ENCODE results near the gene AP2B1. TPM values are rescaled to one million over a fixed set of nuclear protein-coding genes. Genes with fewer than 3 reads are reported as not detected.
A peak's percentile ranks its signal among the peaks of the same experiment; 100 is the strongest.
"Not testable (repeated sequence)": the region's sequence is repeated elsewhere in the genome, so short reads cannot be mapped to it uniquely, and the experiment has no call there.

AP2B1 gene
- total RNA-seq, 6 donors from 2014 or later, result 52.7 to 140 (median 101) TPM

DNA sequence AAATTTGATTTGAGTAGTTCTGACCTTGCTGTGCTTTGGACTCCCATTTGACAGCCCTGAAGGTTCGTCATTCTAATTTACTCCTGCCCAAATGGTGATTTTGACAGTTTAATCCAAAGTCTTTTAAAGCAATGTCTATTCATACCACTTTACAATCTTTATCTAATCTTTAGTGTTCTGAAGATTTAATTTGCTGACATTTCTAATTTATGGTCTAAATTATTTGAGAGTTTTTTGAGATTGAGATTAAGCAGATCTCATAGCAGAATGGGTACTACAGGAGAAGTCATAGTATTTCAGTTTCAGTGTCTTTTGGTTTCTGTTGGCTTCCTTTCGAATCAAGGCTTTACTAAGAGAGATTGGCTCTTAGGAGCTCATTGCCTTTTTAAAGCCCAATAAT is 111.7 kb downstream of the AP2B1 start:
- DNase-seq, result no peak
- Histone ChIP-seq H3K27ac (no peak overlapping the region), H3K4me3 (no peak overlapping the region), H3K27me3 (no peaks in the 10 kb centered on the region), H3K9me3 (no peaks in the 10 kb centered on the region), H3K36me3 (peaks cover 3 to 30% (median 11%) of the 10 kb centered on the region in 4 donors), H3K4me1 (no peaks in the 10 kb centered on the region)
- TF ChIP-seq CTCF (IDR thresholded peaks at IDR 0.05) (no peak), POLR2AphosphoS5 (IDR thresholded peaks at IDR 0.05) (no peak), POLR2A (IDR thresholded peaks at IDR 0.05) (no peak), EP300 (IDR thresholded peaks at IDR 0.05) (no peak)
- ATAC-seq (ENCODE audit: low FRiP score in 2 of 2), result no peak
- 95 to 97% methylated on average over 2 of the region's 2 CpGs for WGBS, 2 donors

GRCh38 chr17:35700150-35700549 is 113.0 kb downstream of the AP2B1 start:
- 92 to 93% methylated on average over 6 of the region's 6 CpGs for WGBS, 2 donors
- no peak overlapping the region for H3K4me3 ChIP-seq
- H3K36me3 ChIP-seq, result peaks cover 0 to 17% (median 2%) of the 10 kb centered on the region in 4 donors
- peaks cover 0 to 8% (median 4%) of the 10 kb centered on the region in 4 donors for H3K4me1 ChIP-seq
- no peak overlapping the region for H3K27ac ChIP-seq
- DNase-seq, result no peak
- no peak for ATAC-seq (ENCODE audit: low FRiP score in 2 of 2)
- TF ChIP-seq EP300 (IDR thresholded peaks at IDR 0.05) (no peak), POLR2AphosphoS5 (IDR thresholded peaks at IDR 0.05) (no peak), CTCF (IDR thresholded peaks at IDR 0.05) (no peak), POLR2A (IDR thresholded peaks at IDR 0.05) (no peak)
- H3K9me3 ChIP-seq, result no peaks in the 10 kb centered on the region
- no peaks in the 10 kb centered on the region for H3K27me3 ChIP-seq

- DNase-seq, result no peak
- Histone ChIP-seq H3K27ac (no peak overlapping the region), H3K4me3 (no peak overlapping the region), H3K4me1 (peaks cover 10 to 19% (median 15%) of the 10 kb centered on the region in 4 donors), H3K36me3 (peaks cover 0 to 10% (median 2%) of the 10 kb centered on the region in 4 donors), H3K9me3 (no peaks in the 10 kb centered on the region), H3K27me3 (no peaks in the 10 kb centered on the region)
- no peak for ATAC-seq (ENCODE audit: low FRiP score in 2 of 2)
- no peak for TF ChIP-seq CTCF (IDR thresholded peaks at IDR 0.05)
- no peak for TF ChIP-seq POLR2AphosphoS5 (IDR thresholded peaks at IDR 0.05)
- TF ChIP-seq POLR2A (IDR thresholded peaks at IDR 0.05), result no peak
- no peak for TF ChIP-seq EP300 (IDR thresholded peaks at IDR 0.05)
- WGBS, 2 donors, result 92 to 94% methylated on average over 5 of the region's 5 CpGs
These were observed 114.4 kb downstream of the AP2B1 start for GRCh38 chr17:35701491-35701890.

DNA sequence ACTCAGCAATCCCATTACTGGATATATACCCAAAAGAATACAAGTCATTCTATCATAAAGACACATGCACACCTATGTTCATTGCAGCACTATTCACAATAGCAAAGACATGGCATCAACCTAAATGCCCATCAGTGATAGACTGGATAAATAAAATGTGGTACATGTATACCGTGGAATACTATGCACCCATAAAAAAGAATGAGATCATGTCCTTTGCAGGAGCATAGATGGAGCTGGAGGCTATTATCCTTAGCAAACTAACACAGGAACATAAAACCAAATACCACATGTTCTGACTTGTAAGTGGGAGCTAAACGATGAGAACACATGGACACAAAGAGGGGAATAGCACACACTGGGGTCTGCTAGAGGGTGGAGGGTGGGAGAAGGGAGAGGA is 116.2 kb downstream of the AP2B1 start:
- not testable (repeated sequence) for ATAC-seq (ENCODE audit: low FRiP score in 2 of 2); H3K27me3 ChIP-seq; H3K27ac ChIP-seq; DNase-seq; H3K4me3 ChIP-seq; H3K36me3 ChIP-seq; H3K9me3 ChIP-seq
- peaks cover 10 to 27% (median 17%) of the 10 kb centered on the region in 4 donors for H3K4me1 ChIP-seq
- WGBS, 2 donors, result 98 to 100% methylated on average over 2 of the region's 2 CpGs

DNA sequence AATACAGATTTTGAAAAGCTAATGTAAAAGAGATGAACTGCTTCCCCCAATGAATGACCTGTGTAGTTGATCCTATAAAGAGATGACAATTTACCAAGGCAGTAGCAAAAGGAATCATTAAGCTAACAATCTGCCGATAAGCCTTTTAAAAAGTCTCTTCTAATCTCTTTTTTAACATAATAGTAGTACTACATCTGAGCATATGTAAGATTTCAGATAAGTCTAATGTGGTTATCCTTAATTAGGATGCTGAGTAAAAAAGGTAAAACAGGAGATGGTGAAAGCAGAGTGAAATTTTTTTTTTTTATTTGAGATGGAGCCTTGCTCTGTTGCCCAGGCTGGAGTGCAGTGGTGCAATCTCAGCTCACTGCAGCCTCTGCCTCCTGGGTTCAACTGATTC is 118.1 kb downstream of the AP2B1 start:
- no peak for ATAC-seq (ENCODE audit: low FRiP score in 2 of 2)
- Histone ChIP-seq H3K27me3 (no peaks in the 10 kb centered on the region), H3K9me3 (no peaks in the 10 kb centered on the region), H3K4me3 (no peak overlapping the region), H3K4me1 (peaks cover 10 to 30% (median 22%) of the 10 kb centered on the region in 4 donors), H3K27ac (peak overlapping the region in 1 of 4 donors; percentile 49), H3K36me3 (peaks cover 0 to 14% (median 5%) of the 10 kb centered on the region in 4 donors)
- TF ChIP-seq CTCF (IDR thresholded peaks at IDR 0.05) (no peak), POLR2A (IDR thresholded peaks at IDR 0.05) (no peak), POLR2AphosphoS5 (IDR thresholded peaks at IDR 0.05) (no peak), EP300 (IDR thresholded peaks at IDR 0.05) (no peak)
- DNase-seq, result no peak
- 92 to 97% methylated on average over 1 of the region's 1 CpG for WGBS, 2 donors
